HTR-8/SVneo (cell line): ENCODE results near the gene LCN12.
A peak's percentile ranks its signal among the peaks of the same experiment; 100 is the strongest.

Source experiments
- DNase-seq: peaks from one replicate; pipeline ENCODE4 v3.0.0; 2011; ENCODE audit warnings: low spot score, mixed read lengths; ENCODE audit not compliant: insufficient read length
- FAIRE-seq: peaks from 2 replicates; lab custom pipeline; 2011; peaks lifted over from hg19 to GRCh38; lab: Jason Lieb, UNC

Gene LCN12

GRCh38 chr9:136984464-136985026, 32.5 kb downstream of the LCN12 start:
- no peak for DNase-seq
- no peak for FAIRE-seq

GRCh38 chr9:136985027-136985602, 33.0 kb downstream of the LCN12 start:
- no peak for FAIRE-seq

GRCh38 chr9:136985853-136986252, 33.8 kb downstream of the LCN12 start:
- FAIRE-seq (no peak), DNase-seq (no peak)

More at GRCh38 chr9:136985027-136985602, 33.0 kb downstream of the LCN12 start:
- no peak for DNase-seq

GRCh38 chr9:136988872-136989271, 36.8 kb downstream of the LCN12 start:
- DNase-seq (no peak), FAIRE-seq (no peak)

- DNase-seq (no peak), FAIRE-seq (no peak)
Measured at GRCh38 chr9:136990242-136990911, 38.3 kb downstream of the LCN12 start.

- FAIRE-seq: no peak
- peak; percentile 91 for DNase-seq
Measured at GRCh38 chr9:136991993-136992818, 40.1 kb downstream of the LCN12 start, which contains the start of gene PAXX. PAXX (plus strand) TSS chr9:136992422; CDS start chr9:136992444, 22 bp downstream.

GRCh38 chr9:136992819-136993369, 40.8 kb downstream of the LCN12 start:
- no peak for FAIRE-seq

GRCh38 chr9:136994180-136994887, 42.3 kb downstream of the LCN12 start:
- DNase-seq (no peak), FAIRE-seq (no peak)

More at GRCh38 chr9:136992819-136993369, 40.8 kb downstream of the LCN12 start:
- DNase-seq: no peak

- no peak for FAIRE-seq
- DNase-seq: no peak
Measured at GRCh38 chr9:136994888-136995230, 42.8 kb downstream of the LCN12 start.

GRCh38 chr9:136995362-136995761, 43.3 kb downstream of the LCN12 start:
- no peak for FAIRE-seq
- DNase-seq: no peak

- DNase-seq (no peak), FAIRE-seq (no peak)
Measured at GRCh38 chr9:136995772-136996311, 43.8 kb downstream of the LCN12 start.

GRCh38 chr9:136996361-136997292, 44.6 kb downstream of the LCN12 start, which contains the start of gene CLIC3:
CLIC3 (minus strand) TSS chr9:136996568; CDS start chr9:136996543, 25 bp downstream.
- DNase-seq (no peak), FAIRE-seq (no peak)

- FAIRE-seq: no peak
- DNase-seq: no peak
Measured at GRCh38 chr9:136997371-136997770, 45.3 kb downstream of the LCN12 start.

GRCh38 chr9:136997830-136998234, 45.8 kb downstream of the LCN12 start:
- DNase-seq (no peak), FAIRE-seq (no peak)

GRCh38 chr9:137000177-137000930, 48.3 kb downstream of the LCN12 start:
- FAIRE-seq (no peak), DNase-seq (no peak)

- no peak for DNase-seq
- no peak for FAIRE-seq
Measured at GRCh38 chr9:137001857-137002645, 50.0 kb downstream of the LCN12 start.

- FAIRE-seq (no peak), DNase-seq (no peak)
Measured at GRCh38 chr9:137002646-137003041, 50.6 kb downstream of the LCN12 start.
